Stimulated activated memory B cell treated with anti-CD40 and anti-IgM and Interleukin-4, amounts not matched to agents 10 μg/mL and 1 μg/mL and 100 μg/mL, for 72 hours (primary cell): ENCODE results near the gene HTRA1.

ENCODE experiments used
- ATAC-seq: fragments of 150-1000 bp; cut with Tn5 transposase; 2 replicates; pipeline ENCODE4 v1.10.0; 2021
- H3K27ac Mint-ChIP-seq: one replicate; pipeline ENCODE4 v1.8.0; 2022; ENCODE audit warnings: mild to moderate bottlenecking, mixed read lengths
- H3K27me3 Mint-ChIP-seq: one replicate; pipeline ENCODE4 v1.8.0; 2022; ENCODE audit warnings: mixed read lengths
- H3K36me3 Mint-ChIP-seq: one replicate; pipeline ENCODE4 v1.8.0; 2022; ENCODE audit warnings: mixed read lengths
- H3K4me1 Mint-ChIP-seq: one replicate; pipeline ENCODE4 v1.8.0; 2022; ENCODE audit warnings: mixed read lengths
- H3K4me3 Mint-ChIP-seq: one replicate; pipeline ENCODE4 v1.8.0; 2022; ENCODE audit warnings: mild to moderate bottlenecking, moderate library complexity, mixed read lengths
- H3K9me3 Mint-ChIP-seq: one replicate; pipeline ENCODE4 v1.8.0; 2022; ENCODE audit warnings: mixed read lengths

The HTRA1 gene

GRCh38 chr10:122555442-122555841 is 94.1 kb downstream of the HTRA1 start:
- no peak overlapping the region for H3K27ac Mint-ChIP-seq
- peaks cover 4% of the 10 kb centered on the region for H3K36me3 Mint-ChIP-seq
- peaks cover 3% of the 10 kb centered on the region for H3K9me3 Mint-ChIP-seq
- no peaks in the 10 kb centered on the region for H3K4me1 Mint-ChIP-seq
- no peak for ATAC-seq
- H3K27me3 Mint-ChIP-seq = peaks cover 53% of the 10 kb centered on the region
- no peak overlapping the region for H3K4me3 Mint-ChIP-seq

GRCh38 chr10:122557516-122557915 is 96.2 kb downstream of the HTRA1 start:
- no peak for ATAC-seq
- peaks cover 55% of the 10 kb centered on the region for H3K27me3 Mint-ChIP-seq
- no peak overlapping the region for H3K4me3 Mint-ChIP-seq
- no peak overlapping the region for H3K27ac Mint-ChIP-seq
- no peaks in the 10 kb centered on the region for H3K4me1 Mint-ChIP-seq
- H3K36me3 Mint-ChIP-seq = peaks cover 4% of the 10 kb centered on the region
- peaks cover 3% of the 10 kb centered on the region for H3K9me3 Mint-ChIP-seq

- ATAC-seq = no peak
- no peak overlapping the region for H3K27ac Mint-ChIP-seq
These were observed 97.1 kb downstream of the HTRA1 start for GRCh38 chr10:122558452-122558851.

GRCh38 chr10:122559228-122559627 is 97.9 kb downstream of the HTRA1 start:
- ATAC-seq = no peak
- peaks cover 3% of the 10 kb centered on the region for H3K9me3 Mint-ChIP-seq
- H3K27me3 Mint-ChIP-seq = peaks cover 43% of the 10 kb centered on the region

More at GRCh38 chr10:122558452-122558851, 97.1 kb downstream of the HTRA1 start:
- Mint-ChIP-seq H3K4me1 (no peaks in the 10 kb centered on the region), H3K36me3 (peaks cover 4% of the 10 kb centered on the region), H3K27me3 (peaks cover 46% of the 10 kb centered on the region), H3K9me3 (peaks cover 3% of the 10 kb centered on the region), H3K4me3 (no peak overlapping the region)

GRCh38 chr10:122560279-122560804 is 99.0 kb downstream of the HTRA1 start, which contains the start of gene DMBT1:
Gene DMBT1, plus strand, starts transcription at chr10:122560754. Its CDS starts 17 bp downstream, at chr10:122560771.
- Mint-ChIP-seq H3K27me3 (peaks cover 37% of the 10 kb centered on the region), H3K4me1 (no peaks in the 10 kb centered on the region), H3K9me3 (peaks cover 3% of the 10 kb centered on the region), H3K36me3 (peaks cover 4% of the 10 kb centered on the region), H3K4me3 (no peak within 1 kb of the TSS), H3K27ac (no peak within 1 kb of the TSS)
- ATAC-seq = no peak

More at GRCh38 chr10:122559228-122559627, 97.9 kb downstream of the HTRA1 start:
- no peaks in the 10 kb centered on the region for H3K4me1 Mint-ChIP-seq
- peaks cover 4% of the 10 kb centered on the region for H3K36me3 Mint-ChIP-seq
- H3K4me3 Mint-ChIP-seq = no peak overlapping the region
- no peak overlapping the region for H3K27ac Mint-ChIP-seq

GRCh38 chr10:122561212-122561611 is 99.9 kb downstream of the HTRA1 start:
- H3K4me1 Mint-ChIP-seq = no peaks in the 10 kb centered on the region

GRCh38 chr10:122561792-122562191 is 100.4 kb downstream of the HTRA1 start:
- H3K4me1 Mint-ChIP-seq = no peaks in the 10 kb centered on the region
- peaks cover 23% of the 10 kb centered on the region for H3K27me3 Mint-ChIP-seq
- H3K9me3 Mint-ChIP-seq = no peaks in the 10 kb centered on the region
- no peaks in the 10 kb centered on the region for H3K36me3 Mint-ChIP-seq
- no peak overlapping the region for H3K4me3 Mint-ChIP-seq
- no peak overlapping the region for H3K27ac Mint-ChIP-seq
- no peak for ATAC-seq

More at GRCh38 chr10:122561212-122561611, 99.9 kb downstream of the HTRA1 start:
- no peak for ATAC-seq
- peaks cover 1% of the 10 kb centered on the region for H3K36me3 Mint-ChIP-seq
- no peak overlapping the region for H3K27ac Mint-ChIP-seq
- H3K9me3 Mint-ChIP-seq = peaks cover under 1% of the 10 kb centered on the region
- no peak overlapping the region for H3K4me3 Mint-ChIP-seq
- peaks cover 28% of the 10 kb centered on the region for H3K27me3 Mint-ChIP-seq
